K562 (cell line): ENCODE data around the gene SPATA6. TPM values are rescaled to one million over a fixed set of nuclear protein-coding genes. Genes with fewer than 3 reads are reported as not detected.

Experiments
- ATAC-seq: fragments of 200-7000 bp; cut with Tn5 transposase; 3 replicates; pipeline ENCODE4 v1.9.1; 2020; ENCODE audit warnings: moderate library complexity
- BruUV-seq: library from RNA; stranded (reverse); fragments of 400-500 nt; replicated peaks from 2 replicates; lab custom pipeline; 2021; lab: Mats Ljungman, UMichigan
- CTCF ChIA-PET: fragments of 300-600 bp; formaldehyde crosslinking; extraction: SDS; loops from one replicate; lab custom pipeline; 2021; ENCODE audit warnings: low intra/inter-chr PET ratio; lab: Yijun Ruan, JAX
- POLR2A ChIA-PET: fragments of 300-600, 350-650 bp; sonication (Branson Sonifier 250); formaldehyde crosslinking; extraction: SDS; loops from one replicate; lab custom pipeline; 2021; ENCODE audit warnings: antibody characterized with exemption, inconsistent platforms; lab: Yijun Ruan, JAX
- DNase-seq, 4 experiments: peaks; one replicate each; pipeline versions ENCODE4 v3.0.0 to v3.0.0-alpha.2; 2011 to 2018; ENCODE audit warnings: low spot score in 3 of 4, mixed read lengths in 3 of 4; ENCODE audit errors: extremely low read depth in 1 of 4
- FAIRE-seq: peaks from 2 replicates; lab custom pipeline; 2011; peaks lifted over from hg19 to GRCh38; lab: Jason Lieb, UNC
- H2AFZ ChIP-seq: 2 replicates; pipeline ENCODE4 v1.6.0; 2011; ENCODE audit warnings: low read depth, low read length, control low read depth, inconsistent platforms
- H3K27ac ChIP-seq: fragments of 200-600 bp; 3 replicates; pipeline ENCODE4 v1.8.0; 2011; ENCODE audit warnings: low read depth, mild to moderate bottlenecking, control low read depth, inconsistent platforms, low read length, moderate library complexity, mixed read lengths; ENCODE audit errors: extremely low read depth
- H3K27me3 ChIP-seq, 2 experiments: fragments of 300-600 bp in 1 of 2; 2 replicates in 1 of 2; 3 replicates in 1 of 2; pipeline versions ENCODE4 v1.6.0 to v1.8.0; 2011; ENCODE audit warnings: inconsistent platforms in 2 of 2, low read length in 2 of 2, mild to moderate bottlenecking in 1 of 2, mixed read lengths in 1 of 2, moderate library complexity in 1 of 2; ENCODE audit not compliant: control insufficient read depth in 2 of 2, insufficient read depth in 2 of 2
- H3K36me3 ChIP-seq: fragments of 300-600 bp; 3 replicates; pipeline ENCODE4 v1.8.0; 2011; ENCODE audit warnings: mild to moderate bottlenecking, low read length, inconsistent platforms; ENCODE audit not compliant: control insufficient read depth, insufficient read depth
- H3K4me1 ChIP-seq, 2 experiments: fragments of 200-600 bp in 1 of 2; replicated peaks in 1 of 2; 2 replicates in 1 of 2; 3 replicates in 1 of 2; pipeline versions ENCODE4 v1.5.1 to v1.8.0; 2011; ENCODE audit warnings: inconsistent platforms in 2 of 2, low read length in 2 of 2, mild to moderate bottlenecking in 1 of 2, mixed read lengths in 1 of 2, moderate library complexity in 1 of 2; ENCODE audit not compliant: control insufficient read depth in 2 of 2, insufficient read depth in 2 of 2
- H3K4me2 ChIP-seq: 2 replicates; pipeline ENCODE4 v1.6.1; 2011; ENCODE audit warnings: low read length, control low read depth, inconsistent platforms, mixed read lengths; ENCODE audit not compliant: insufficient read depth
- H3K4me3 ChIP-seq: fragments of 200-600 bp; sonication (generic), shearing (Covaris generic); 2 replicates; pipeline ENCODE4 v1.5.1; 2016; ENCODE audit warnings: control low read depth, inconsistent platforms
- H3K79me2 ChIP-seq: fragments of 200-600 bp; 3 replicates; pipeline ENCODE4 v1.8.0; 2011; ENCODE audit warnings: low read length, inconsistent platforms; ENCODE audit not compliant: control insufficient read depth, insufficient read depth
- H3K9ac ChIP-seq, 2 experiments: 2 replicates each; pipeline versions ENCODE4 v1.6.0 to v1.6.1; 2011; ENCODE audit warnings: low read depth in 2 of 2, low read length in 2 of 2, control low read depth in 1 of 2, inconsistent platforms in 1 of 2, mild to moderate bottlenecking in 1 of 2, mixed read lengths in 1 of 2; ENCODE audit not compliant: insufficient read depth in 1 of 2
- H3K9me1 ChIP-seq: one replicate; pipeline ENCODE4 v1.6.0; 2011; ENCODE audit warnings: inconsistent platforms, mild to moderate bottlenecking, low read length, moderate library complexity; ENCODE audit not compliant: control insufficient read depth, insufficient read depth
- H3K9me3 ChIP-seq: replicated peaks from 2 replicates; pipeline ENCODE4 v1.5.1; 2011; ENCODE audit warnings: low read depth, low read length, inconsistent platforms; ENCODE audit not compliant: control insufficient read depth, insufficient read depth
- H4K20me1 ChIP-seq: replicated peaks from 2 replicates; pipeline ENCODE4 v1.6.1; 2011; ENCODE audit warnings: low read length, inconsistent platforms, mixed read lengths; ENCODE audit not compliant: control insufficient read depth, insufficient read depth
- ARID3B ChIP-seq: fragments of 250-450 bp; sonication (Bioruptor Pico); IDR thresholded peaks from 2 replicates; pipeline ENCODE4 v1.4.0; 2020; ENCODE audit warnings: borderline replicate concordance
- ERF ChIP-seq: fragments of 450-650 bp; formaldehyde crosslinking; IDR thresholded peaks from 2 replicates; pipeline ENCODE4 v1.4.0; 2020; ENCODE audit warnings: mild to moderate bottlenecking, mixed read lengths
- IRF1 ChIP-seq: sonication (generic); formaldehyde crosslinking; IDR thresholded peaks from 2 replicates; pipeline ENCODE4 v1.8.0; 2022; ENCODE audit warnings: missing genetic modification reagents, mild to moderate bottlenecking, borderline replicate concordance
- MCM7 ChIP-seq, 2 experiments: fragments of 450-650 bp; IDR thresholded peaks; 2 replicates each; pipeline ENCODE4 v1.6.1; 2016 to 2018
- POLR2H ChIP-seq: IDR thresholded peaks from 2 replicates; pipeline ENCODE4 v1.6.1; 2016; ENCODE audit warnings: missing genetic modification characterization, low read depth, mild to moderate bottlenecking, control low read depth, missing compliant biosample characterization, moderate library complexity
- PURB ChIP-seq: sonication (generic); formaldehyde crosslinking; IDR thresholded peaks from 2 replicates; pipeline ENCODE4 v1.9.0; 2021; ENCODE audit warnings: low read depth, mild to moderate bottlenecking, missing genetic modification reagents
- RBBP5 ChIP-seq: fragments of 200-600 bp; sonication (generic); IDR thresholded peaks from 2 replicates; pipeline ENCODE4 v1.6.1; 2012; ENCODE audit warnings: borderline replicate concordance, mild to moderate bottlenecking, low read length, control low read depth, inconsistent platforms; ENCODE audit not compliant: insufficient read depth, poor library complexity, severe bottlenecking
- ZBTB17 ChIP-seq: fragments of 450-650 bp; formaldehyde crosslinking; IDR thresholded peaks from 2 replicates; pipeline ENCODE4 v1.4.0; 2020; ENCODE audit warnings: mild to moderate bottlenecking
- ZFP91 ChIP-seq: sonication (generic); formaldehyde crosslinking; IDR thresholded peaks from 2 replicates; pipeline ENCODE4 v1.8.0; 2022; ENCODE audit warnings: mild to moderate bottlenecking, missing genetic modification reagents
- ZKSCAN1 ChIP-seq: fragments of 150-350 bp; IDR thresholded peaks from 2 replicates; pipeline ENCODE4 v1.6.1; 2016; ENCODE audit warnings: low read depth, low read length
- ZNF324 ChIP-seq: fragments of 250-450 bp; sonication (Bioruptor Pico); IDR thresholded peaks from 2 replicates; pipeline ENCODE4 v1.4.0; 2020; ENCODE audit warnings: mild to moderate bottlenecking
- WGBS: fragments of 100-300 bp; shearing (Covaris generic); methylation state at CpG from one replicate; pipeline ENCODE4 v1.1.6; 2016; ENCODE audit warnings: low coverage, mixed read lengths; ENCODE audit not compliant: insufficient coverage; ENCODE audit errors: missing lambda C conversion rate; 5-methylcytosine and 5-hydroxymethylcytosine counted together
- in situ Hi-C: fragments of 300-500 bp; cut with MboI; formaldehyde crosslinking; loops from 4 replicates; pipeline ENCODE4 v1.15.0; 2018; ENCODE audit warnings: inconsistent platforms, mixed read lengths
- intact Hi-C: fragments of 100-400 bp; cut with micrococcal nuclease; formaldehyde crosslinking; loops from 2 replicates; pipeline ENCODE4 v1.14.2; 2022
- polyA plus RNA-seq, 8 experiments: library from polyadenylated mRNA; depleted of rRNA in 4 of 8; stranded (reverse) in 5 of 8; unstranded in 3 of 8; fragments of >200 nt; fragmentation: Nextera tagmentation in 2 of 8; fragmentation: Illumina TruSeq in 1 of 8; extraction: Ambion mirVana in 2 of 8; extraction: Trizol in 1 of 8; gene quantifications; 2 replicates each; pipeline versions ENCODE4 v1.2.1 to v1.2.3, GENCODE V29; 2011 to 2014; ENCODE audit warnings: inconsistent platforms in 1 of 8, missing spikeins in 1 of 8
- total RNA-seq, 7 experiments: library from RNA; depleted of rRNA in 6 of 7; stranded (reverse); fragments of >200 nt in 6 of 7; fragmentation: Illumina TruSeq in 2 of 7; extraction: Trizol in 2 of 7; gene quantifications; 2 replicates each; pipeline versions ENCODE4 v1.2.1 to v1.2.3, GENCODE V29; 2011 to 2021; ENCODE audit warnings: low replicate concordance in 1 of 7
- TF ChIP-seq, protein P1 (sequence below): sonication (generic); formaldehyde crosslinking; IDR thresholded peaks from 2 replicates; pipeline ENCODE4 v1.8.1; 2023; ENCODE audit warnings: mild to moderate bottlenecking, missing genetic modification reagents
- TF ChIP-seq, protein P2 (sequence below): sonication (generic); formaldehyde crosslinking; IDR thresholded peaks from 2 replicates; pipeline ENCODE4 v1.8.1; 2023; ENCODE audit warnings: mild to moderate bottlenecking, missing genetic modification reagents

SPATA6 gene
- total and polyA plus RNA-seq, 9 of the 15 experiments (the other 6 are each of a cell fraction or from before 2014, with no cell fraction given), result 0.01 to 0.91 (median 0.18) TPM

DNA sequence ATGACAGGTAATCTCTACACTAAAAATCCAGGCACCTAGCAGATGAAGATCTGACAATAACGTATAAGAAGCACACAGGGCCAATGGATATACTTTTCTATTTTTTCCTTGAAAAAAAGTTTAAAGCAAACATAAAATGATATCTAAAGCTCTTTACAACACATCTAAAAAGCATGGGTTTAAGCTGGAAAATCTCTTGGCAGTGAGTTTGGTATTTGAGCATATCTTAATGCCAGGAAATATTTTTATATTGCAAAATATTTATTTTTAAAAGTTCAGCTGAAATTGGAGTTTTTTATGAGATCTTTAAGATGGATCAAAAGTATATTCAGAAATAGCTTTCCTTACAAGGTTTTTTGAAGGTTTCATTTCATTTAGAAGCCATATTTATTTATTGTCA is 209.0 kb downstream of the SPATA6 start:
- Histone ChIP-seq H3K36me3 (no peaks in the 10 kb centered on the region), H3K4me1 (no peaks in the 10 kb centered on the region), H3K79me2 (no peaks in the 10 kb centered on the region), H4K20me1 (no peaks in the 10 kb centered on the region), H2AFZ (no peak overlapping the region), H3K27me3 (no peaks in the 10 kb centered on the region), H3K4me3 (no peak overlapping the region), H3K4me2 (no peak overlapping the region), H3K27ac (no peak overlapping the region), H3K9me1 (no peaks in the 10 kb centered on the region), H3K9me3 (no peaks in the 10 kb centered on the region), H3K9ac (no peak overlapping the region)
- POLR2A ChIA-PET, result no interaction called here
- FAIRE-seq (no peak), DNase-seq (no peak), ATAC-seq (no peak)
- no TSS peak for BruUV-seq
- intact Hi-C loops (no loop called here), in situ Hi-C loops (no loop called here)
- 0% methylated on average over 1 of the region's 1 CpG for WGBS
- CTCF ChIA-PET, result interaction anchor here (0.6 kb wide), 1 partner anchor 446 kb away, joined by 3 read pairs; no protein-coding TSS in a partner anchor
- no peak for TF ChIP-seq ZBTB17 (CRISPR knock-in tag)
- no peak for TF ChIP-seq POLR2H (tag)
- no peak for TF ChIP-seq ZKSCAN1
- TF ChIP-seq PURB, result no peak
- TF ChIP-seq, protein P1, sequence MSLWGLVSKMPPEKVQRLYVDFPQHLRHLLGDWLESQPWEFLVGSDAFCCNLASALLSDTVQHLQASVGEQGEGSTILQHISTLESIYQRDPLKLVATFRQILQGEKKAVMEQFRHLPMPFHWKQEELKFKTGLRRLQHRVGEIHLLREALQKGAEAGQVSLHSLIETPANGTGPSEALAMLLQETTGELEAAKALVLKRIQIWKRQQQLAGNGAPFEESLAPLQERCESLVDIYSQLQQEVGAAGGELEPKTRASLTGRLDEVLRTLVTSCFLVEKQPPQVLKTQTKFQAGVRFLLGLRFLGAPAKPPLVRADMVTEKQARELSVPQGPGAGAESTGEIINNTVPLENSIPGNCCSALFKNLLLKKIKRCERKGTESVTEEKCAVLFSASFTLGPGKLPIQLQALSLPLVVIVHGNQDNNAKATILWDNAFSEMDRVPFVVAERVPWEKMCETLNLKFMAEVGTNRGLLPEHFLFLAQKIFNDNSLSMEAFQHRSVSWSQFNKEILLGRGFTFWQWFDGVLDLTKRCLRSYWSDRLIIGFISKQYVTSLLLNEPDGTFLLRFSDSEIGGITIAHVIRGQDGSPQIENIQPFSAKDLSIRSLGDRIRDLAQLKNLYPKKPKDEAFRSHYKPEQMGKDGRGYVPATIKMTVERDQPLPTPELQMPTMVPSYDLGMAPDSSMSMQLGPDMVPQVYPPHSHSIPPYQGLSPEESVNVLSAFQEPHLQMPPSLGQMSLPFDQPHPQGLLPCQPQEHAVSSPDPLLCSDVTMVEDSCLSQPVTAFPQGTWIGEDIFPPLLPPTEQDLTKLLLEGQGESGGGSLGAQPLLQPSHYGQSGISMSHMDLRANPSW, result no peak
- no peak for TF ChIP-seq ZFP91
- TF ChIP-seq IRF1 (CRISPR knock-in tag), result no peak
- no peak for TF ChIP-seq ERF (CRISPR knock-in tag)
- TF ChIP-seq ZNF324 (CRISPR knock-in tag), result no peak
- TF ChIP-seq, protein P2, sequence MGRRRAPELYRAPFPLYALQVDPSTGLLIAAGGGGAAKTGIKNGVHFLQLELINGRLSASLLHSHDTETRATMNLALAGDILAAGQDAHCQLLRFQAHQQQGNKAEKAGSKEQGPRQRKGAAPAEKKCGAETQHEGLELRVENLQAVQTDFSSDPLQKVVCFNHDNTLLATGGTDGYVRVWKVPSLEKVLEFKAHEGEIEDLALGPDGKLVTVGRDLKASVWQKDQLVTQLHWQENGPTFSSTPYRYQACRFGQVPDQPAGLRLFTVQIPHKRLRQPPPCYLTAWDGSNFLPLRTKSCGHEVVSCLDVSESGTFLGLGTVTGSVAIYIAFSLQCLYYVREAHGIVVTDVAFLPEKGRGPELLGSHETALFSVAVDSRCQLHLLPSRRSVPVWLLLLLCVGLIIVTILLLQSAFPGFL (CRISPR knock-in tag), result no peak
- TF ChIP-seq ARID3B (CRISPR knock-in tag), result no peak
- no peak for TF ChIP-seq MCM7 (IDR thresholded peaks at IDR 0.05)
- no peak for TF ChIP-seq RBBP5
